ENCODE results near the gene UBE2Q2. TPM values are rescaled to one million over a fixed set of nuclear protein-coding genes. Genes with fewer than 3 reads are reported as not detected.

The UBE2Q2 gene
- total RNA-seq, 1 donor = 70.4 TPM

Small RNA genes within 50 kb of the gene (small RNA-seq; reads per million reads assigned to genes)
- gene RN7SL510P = not detected

Other genes starting within 250 kb of the UBE2Q2 start
- gene SNUPN, start 217.7 kb upstream of the UBE2Q2 start, total RNA-seq = 18.7 and 28.1 TPM in 2 replicates
- 41.6 and 42.3 TPM in 2 replicates for gene IMP3, start 203.2 kb upstream of the UBE2Q2 start, total RNA-seq
- 19.9 and 23.8 TPM in 2 replicates for gene SNX33, start 195.5 kb upstream of the UBE2Q2 start, total RNA-seq
- 86.8 and 87.0 TPM in 2 replicates for gene CSPG4, start 130.6 kb upstream of the UBE2Q2 start, total RNA-seq
- gene FBXO22, start 60.4 kb downstream of the UBE2Q2 start, total RNA-seq = 26.1 and 45.8 TPM in 2 replicates
- under 0.01 TPM in 2 replicates for gene NRG4, start 169.0 kb downstream of the UBE2Q2 start, total RNA-seq
- gene TMEM266, start 216.5 kb downstream of the UBE2Q2 start, total RNA-seq = under 0.01 TPM in 1 of 2 replicates, not detected in the other